RWPE2 (cell line): ENCODE measurements around the gene MXRA8.
"Not testable (repeated sequence)": the region's sequence is repeated elsewhere in the genome, so short reads cannot be mapped to it uniquely, and the experiment has no call there.

Experiments
- ATAC-seq: fragments of 200-7000 bp; cut with Tn5 transposase; 3 replicates; pipeline ENCODE4 v1.9.1; 2021; ENCODE audit warnings: low read depth
- DNase-seq: peaks from one replicate; pipeline ENCODE4 v3.0.0-alpha.2; 2020; ENCODE audit warnings: low spot score
- H3K27ac ChIP-seq: fragments of 450-650 bp; 2 replicates; pipeline ENCODE4 v1.5.1; 2017; ENCODE audit warnings: mild to moderate bottlenecking; ENCODE audit not compliant: poor library complexity, severe bottlenecking
- H3K27me3 ChIP-seq: fragments of 250-450 bp; sonication (Bioruptor Pico); 2 replicates; pipeline ENCODE4 v1.5.1; 2021; ENCODE audit warnings: mild to moderate bottlenecking, moderate library complexity; ENCODE audit not compliant: insufficient read depth, poor library complexity, severe bottlenecking
- H3K36me3 ChIP-seq: fragments of 250-450 bp; sonication (Bioruptor Pico); 2 replicates; pipeline ENCODE4 v1.5.1; 2020; ENCODE audit warnings: low read depth, mild to moderate bottlenecking, moderate library complexity
- H3K4me1 ChIP-seq: fragments of 250-450 bp; sonication (Bioruptor Pico); 2 replicates; pipeline ENCODE4 v1.5.1; 2021; ENCODE audit warnings: mild to moderate bottlenecking, moderate library complexity; ENCODE audit not compliant: insufficient read depth, poor library complexity, severe bottlenecking
- H3K4me3 ChIP-seq: fragments of 250-450 bp; sonication (Bioruptor Pico); 2 replicates; pipeline ENCODE4 v1.5.1; 2021; ENCODE audit warnings: mild to moderate bottlenecking, moderate library complexity; ENCODE audit not compliant: severe bottlenecking
- H3K9me3 ChIP-seq: fragments of 250-450 bp; sonication (Bioruptor Pico); 2 replicates; pipeline ENCODE4 v1.5.1; 2021; ENCODE audit warnings: mild to moderate bottlenecking, moderate library complexity; ENCODE audit not compliant: severe bottlenecking
- CTCF ChIP-seq: fragments of 450-650 bp; IDR thresholded peaks from one replicate; pipeline ENCODE4 v1.5.1; 2017; ENCODE audit warnings: mild to moderate bottlenecking, moderate library complexity; ENCODE audit not compliant: poor library complexity, severe bottlenecking

Gene MXRA8

GRCh38 chr1:1371746-1372711 lies 13.7 kb upstream of the MXRA8 start:
- Histone ChIP-seq H3K36me3 (peaks cover 8% of the 10 kb centered on the region), H3K4me1 (peaks cover 4% of the 10 kb centered on the region), H3K4me3 (no peak overlapping the region), H3K27me3 (no peaks in the 10 kb centered on the region), H3K9me3 (no peaks in the 10 kb centered on the region), H3K27ac (no peak overlapping the region)
- peak; percentile 91 for TF ChIP-seq CTCF
- ATAC-seq (peak; percentile 24; the same call in 2 of the 3 replicates), DNase-seq (no peak)

GRCh38 chr1:1371364-1371745 lies 13.0 kb upstream of the MXRA8 start:
- no peak for TF ChIP-seq CTCF
- Histone ChIP-seq H3K4me1 (peaks cover 4% of the 10 kb centered on the region), H3K27me3 (no peaks in the 10 kb centered on the region), H3K9me3 (no peaks in the 10 kb centered on the region), H3K36me3 (peaks cover 8% of the 10 kb centered on the region), H3K27ac (no peak overlapping the region), H3K4me3 (no peak overlapping the region)
- ATAC-seq (no peak), DNase-seq (no peak)

GRCh38 chr1:1370771-1371300 lies 12.5 kb upstream of the MXRA8 start:
- no peak for TF ChIP-seq CTCF

GRCh38 chr1:1370094-1370493 lies 11.7 kb upstream of the MXRA8 start:
- H3K27ac ChIP-seq, H3K4me1 ChIP-seq, H3K9me3 ChIP-seq, H3K36me3 ChIP-seq, DNase-seq, H3K4me3 ChIP-seq, H3K27me3 ChIP-seq, ATAC-seq: not testable (repeated sequence)

More at GRCh38 chr1:1370771-1371300, 12.5 kb upstream of the MXRA8 start:
- Histone ChIP-seq H3K36me3 (peaks cover 8% of the 10 kb centered on the region), H3K27me3 (no peaks in the 10 kb centered on the region), H3K9me3 (no peaks in the 10 kb centered on the region), H3K4me3 (no peak overlapping the region), H3K27ac (no peak overlapping the region), H3K4me1 (peaks cover 4% of the 10 kb centered on the region)
- no peak for ATAC-seq
- no peak for DNase-seq

GRCh38 chr1:1367315-1367714 lies 9.0 kb upstream of the MXRA8 start:
- H3K4me1 ChIP-seq, result no peaks in the 10 kb centered on the region
- H3K27ac ChIP-seq, result no peak overlapping the region
- no peak overlapping the region for H3K4me3 ChIP-seq
- no peaks in the 10 kb centered on the region for H3K9me3 ChIP-seq
- ATAC-seq, result no peak
- no peaks in the 10 kb centered on the region for H3K36me3 ChIP-seq
- no peaks in the 10 kb centered on the region for H3K27me3 ChIP-seq
- DNase-seq, result no peak
- no peak for TF ChIP-seq CTCF
